WTC11 (cell line): ENCODE data around the gene APOA4.

Source experiments
- ARID4B ChIP-seq: sonication (generic); formaldehyde crosslinking; IDR thresholded peaks from 2 replicates; pipeline ENCODE4 v1.8.0; 2023; ENCODE audit warnings: missing genetic modification reagents, mild to moderate bottlenecking, borderline replicate concordance
- CTCF ChIP-seq: fragments of 200-600 bp; IDR thresholded peaks from 2 replicates; pipeline ENCODE4 v1.8.0; 2022; ENCODE audit warnings: antibody characterized with exemption
- IRF1 ChIP-seq: sonication (generic); formaldehyde crosslinking; IDR thresholded peaks from 2 replicates; pipeline ENCODE4 v1.8.0; 2023; ENCODE audit warnings: missing genetic modification reagents
- NFE2L1 ChIP-seq: sonication (generic); formaldehyde crosslinking; IDR thresholded peaks from 2 replicates; pipeline ENCODE4 v1.8.1; 2023; ENCODE audit warnings: missing genetic modification reagents
- SP1 ChIP-seq: sonication (generic); formaldehyde crosslinking; conservative IDR thresholded peaks from 2 replicates; pipeline ENCODE4 v1.8.1; 2022; ENCODE audit warnings: missing genetic modification reagents
- ZNF138 ChIP-seq: sonication (generic); formaldehyde crosslinking; conservative IDR thresholded peaks from 2 replicates; pipeline ENCODE4 v1.8.1; 2022; ENCODE audit warnings: mild to moderate bottlenecking, moderate library complexity, missing genetic modification reagents

- TF ChIP-seq CTCF (no peak), NFE2L1 (no peak), ARID4B (CRISPR knock-in tag) (no peak), ZNF138 (CRISPR knock-in tag) (no peak), SP1 (CRISPR knock-in tag) (no peak), IRF1 (CRISPR knock-in tag) (no peak)
These were observed 17.7 kb upstream of the APOA4 start for GRCh38 chr11:116840746-116841296.
